NCI-H774 (cell line): ENCODE data around the gene TMEM132E.
"Not testable (repeated sequence)": the region's sequence is repeated elsewhere in the genome, so short reads cannot be mapped to it uniquely, and the experiment has no call there.

Experiments used
- DNase-seq: peaks from one replicate; lab custom pipeline; 2025; lab: John Stamatoyannopoulos, UW

TMEM132E gene, protein sequence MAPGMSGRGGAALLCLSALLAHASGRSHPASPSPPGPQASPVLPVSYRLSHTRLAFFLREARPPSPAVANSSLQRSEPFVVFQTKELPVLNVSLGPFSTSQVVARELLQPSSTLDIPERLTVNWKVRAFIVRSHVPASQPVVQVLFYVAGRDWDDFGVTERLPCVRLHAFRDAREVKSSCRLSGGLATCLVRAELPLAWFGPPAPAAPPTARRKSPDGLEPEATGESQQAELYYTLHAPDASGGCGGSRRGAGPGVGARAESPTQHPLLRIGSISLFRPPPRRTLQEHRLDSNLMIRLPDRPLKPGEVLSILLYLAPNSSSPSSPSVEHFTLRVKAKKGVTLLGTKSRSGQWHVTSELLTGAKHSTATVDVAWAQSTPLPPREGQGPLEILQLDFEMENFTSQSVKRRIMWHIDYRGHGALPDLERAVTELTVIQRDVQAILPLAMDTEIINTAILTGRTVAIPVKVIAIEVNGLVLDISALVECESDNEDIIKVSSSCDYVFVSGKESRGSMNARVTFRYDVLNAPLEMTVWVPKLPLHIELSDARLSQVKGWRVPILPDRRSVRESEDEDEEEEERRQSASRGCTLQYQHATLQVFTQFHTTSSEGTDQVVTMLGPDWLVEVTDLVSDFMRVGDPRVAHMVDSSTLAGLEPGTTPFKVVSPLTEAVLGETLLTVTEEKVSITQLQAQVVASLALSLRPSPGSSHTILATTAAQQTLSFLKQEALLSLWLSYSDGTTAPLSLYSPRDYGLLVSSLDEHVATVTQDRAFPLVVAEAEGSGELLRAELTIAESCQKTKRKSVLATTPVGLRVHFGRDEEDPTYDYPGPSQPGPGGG (N-terminal part only)

DNA sequence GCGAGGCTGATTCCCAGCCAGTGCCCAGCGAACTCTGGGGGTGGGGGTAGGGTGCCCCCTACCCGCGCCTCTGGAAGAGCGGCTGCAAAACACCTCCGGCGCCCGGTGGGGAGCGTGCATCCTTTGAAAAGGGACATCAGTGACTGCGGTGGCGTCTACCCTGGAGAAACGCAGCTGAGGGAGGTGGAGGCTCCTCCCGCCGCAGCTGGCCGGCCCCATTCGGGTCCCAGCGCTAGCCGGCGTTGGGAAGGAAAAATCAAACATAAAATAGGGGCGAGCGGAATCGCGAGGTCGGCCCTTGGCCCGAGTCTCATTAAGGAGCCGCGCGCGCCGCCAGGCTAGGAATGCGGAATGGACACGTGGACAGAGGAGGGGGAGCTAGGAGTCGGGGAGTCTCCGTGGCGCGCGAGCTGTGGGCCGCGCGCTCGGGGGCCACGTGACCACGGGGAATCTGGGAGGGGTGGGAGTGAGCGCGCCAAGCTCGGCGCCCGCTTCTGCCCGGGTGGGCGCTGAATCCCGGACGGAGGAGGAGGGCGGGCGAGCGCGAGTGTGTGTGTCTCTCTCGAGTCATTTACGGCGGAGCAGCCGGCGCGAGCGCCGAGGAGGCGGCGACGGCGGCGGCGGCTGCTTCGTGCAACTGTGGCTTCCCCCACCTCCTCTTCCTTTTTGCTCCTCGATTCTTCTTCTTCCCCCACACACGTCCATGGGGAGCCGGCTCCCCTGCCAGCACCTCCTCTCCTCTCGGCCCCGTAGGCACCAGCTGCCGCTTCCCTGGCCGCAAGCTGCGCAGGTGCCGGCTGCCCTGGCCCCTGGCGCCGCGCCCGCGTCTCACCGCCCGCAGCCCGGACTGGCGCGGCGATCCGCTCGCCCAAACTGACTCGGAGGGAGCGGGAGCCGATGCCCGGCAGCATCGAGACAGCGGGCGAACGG lies at the start of gene TMEM132E:
TMEM132E (plus strand) TSS at position 566 of the 930 bp plus-strand sequence. CDS start 1,495 bp downstream, outside the sequence.
- DNase-seq = peak; percentile 8

DNA sequence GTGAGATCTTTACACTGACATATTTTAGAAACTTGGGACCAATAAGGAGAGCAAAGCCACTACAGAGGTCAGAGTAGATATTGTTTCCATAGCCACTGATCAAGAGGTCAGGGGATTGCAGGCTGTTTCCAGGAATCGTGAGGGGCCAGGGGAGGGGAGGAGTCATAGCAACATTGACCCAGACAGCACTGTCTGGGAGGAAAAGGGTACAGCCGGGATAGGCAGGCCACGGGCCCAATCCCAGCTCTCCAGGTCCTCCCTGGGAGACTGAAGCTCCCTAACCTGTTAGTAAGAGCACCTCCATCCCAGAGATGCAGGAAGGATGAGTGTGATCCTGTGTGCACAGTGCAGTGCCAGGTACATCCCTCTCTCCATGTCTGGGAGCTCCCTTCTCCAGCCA lies 48.5 kb upstream of the TMEM132E start:
- DNase-seq = no peak

DNA sequence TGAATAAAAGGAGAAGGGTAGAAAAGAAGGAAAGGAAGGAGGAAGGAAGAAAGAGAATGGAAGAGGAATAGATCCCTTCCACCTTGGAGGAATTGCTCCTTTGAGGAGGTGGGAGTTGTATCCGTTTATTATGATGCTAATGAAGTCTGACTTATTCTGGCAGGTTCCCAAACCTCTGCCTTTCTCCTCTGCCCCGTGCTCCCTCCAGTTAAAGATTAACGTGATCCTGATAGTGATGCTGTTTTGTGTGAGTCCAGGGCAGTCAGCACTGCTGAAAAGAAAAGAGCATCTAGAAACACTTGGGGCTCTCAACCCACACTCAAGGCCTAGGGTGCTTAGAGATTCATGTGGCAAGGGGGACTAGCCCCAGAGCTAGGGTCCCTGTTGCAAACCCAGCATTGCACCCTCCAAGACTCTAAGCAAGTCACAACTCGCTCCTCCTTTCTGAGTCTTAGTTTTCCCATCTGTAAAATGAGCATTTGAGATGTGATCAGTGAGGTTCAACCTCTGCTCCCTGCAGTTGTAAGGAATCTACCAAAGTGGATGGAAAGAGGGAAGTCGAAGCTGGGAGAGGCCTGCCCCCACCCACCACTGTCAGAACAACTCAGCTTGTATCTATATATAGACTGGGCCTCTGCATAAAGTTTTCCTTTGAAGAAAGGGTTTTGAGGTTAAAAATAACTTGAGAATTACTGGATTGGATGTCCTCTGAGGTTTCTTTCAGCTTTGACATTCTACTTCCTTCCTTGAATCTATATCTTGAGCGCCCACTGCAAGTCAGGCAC lies 46.9 kb upstream of the TMEM132E start:
- no peak for DNase-seq

DNA sequence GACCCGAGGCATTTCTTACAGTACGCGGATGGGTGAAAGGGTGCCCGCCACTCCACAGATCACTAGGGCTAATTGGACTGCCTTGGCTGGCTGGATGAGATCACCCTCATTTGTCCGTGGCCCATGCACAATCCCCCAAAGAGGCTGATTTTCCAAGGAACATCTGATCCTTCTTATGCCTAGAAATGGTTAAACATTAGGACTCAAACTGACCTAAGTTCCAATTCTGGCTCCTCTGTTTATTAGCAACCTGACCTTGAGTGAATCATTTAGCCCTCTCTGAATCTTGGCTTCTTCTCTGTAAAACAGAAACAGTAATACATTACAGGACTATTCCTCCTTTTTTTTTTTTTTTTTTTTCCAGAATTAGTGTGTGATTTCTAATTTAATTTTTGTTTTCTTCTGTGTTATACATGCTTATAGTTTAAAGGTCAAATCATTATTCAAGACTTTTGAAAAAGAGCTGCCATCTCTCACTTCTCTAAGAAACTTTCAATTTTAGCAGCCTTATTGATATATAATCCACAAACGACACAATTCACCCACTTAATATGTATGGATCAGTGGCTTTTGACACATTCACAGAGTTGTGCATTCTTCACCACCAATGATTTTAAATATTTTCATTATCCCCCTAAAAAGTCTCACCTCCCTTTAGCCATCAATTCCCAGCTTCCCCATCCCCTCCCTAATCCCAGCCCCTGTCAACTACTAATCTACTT lies 45.4 kb upstream of the TMEM132E start:
- DNase-seq = no peak

DNA sequence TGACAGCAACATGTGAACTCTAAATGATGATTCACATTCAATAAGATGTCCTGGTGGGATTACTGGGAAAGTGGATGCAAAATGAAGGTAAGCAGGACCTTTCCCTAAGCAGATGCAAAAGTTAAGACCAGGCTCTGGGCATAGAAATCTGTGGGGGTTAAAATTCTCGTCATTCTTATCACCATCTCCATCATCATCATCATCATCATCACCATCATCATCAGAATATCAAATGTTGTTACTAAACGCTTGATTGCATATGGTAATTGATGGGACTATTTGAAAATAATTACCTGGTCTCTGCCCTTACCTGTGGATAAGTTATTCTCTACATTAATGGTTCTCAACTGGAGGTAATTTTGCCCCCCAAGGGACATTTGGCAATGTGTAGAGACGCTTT lies 41.9 kb upstream of the TMEM132E start:
- DNase-seq = no peak

DNA sequence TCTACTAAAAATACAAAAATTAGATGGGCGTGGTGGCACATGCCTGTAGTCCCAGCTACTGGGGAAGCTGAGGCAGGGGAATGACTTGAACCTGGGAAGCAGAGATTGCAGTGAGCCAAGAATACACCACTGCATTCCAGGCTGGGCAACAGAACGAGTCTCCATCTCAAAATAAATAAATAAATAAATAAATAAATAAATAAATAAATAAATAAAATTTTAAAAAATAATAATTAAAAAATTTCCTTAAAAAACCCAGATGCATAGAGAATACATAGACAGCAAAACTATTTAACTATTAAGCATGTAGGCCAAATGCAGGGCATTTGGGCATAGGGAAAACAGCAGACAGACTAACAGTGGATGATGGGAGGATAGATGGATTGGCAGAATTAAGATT lies 40.8 kb upstream of the TMEM132E start:
- not testable (repeated sequence) for DNase-seq

DNA sequence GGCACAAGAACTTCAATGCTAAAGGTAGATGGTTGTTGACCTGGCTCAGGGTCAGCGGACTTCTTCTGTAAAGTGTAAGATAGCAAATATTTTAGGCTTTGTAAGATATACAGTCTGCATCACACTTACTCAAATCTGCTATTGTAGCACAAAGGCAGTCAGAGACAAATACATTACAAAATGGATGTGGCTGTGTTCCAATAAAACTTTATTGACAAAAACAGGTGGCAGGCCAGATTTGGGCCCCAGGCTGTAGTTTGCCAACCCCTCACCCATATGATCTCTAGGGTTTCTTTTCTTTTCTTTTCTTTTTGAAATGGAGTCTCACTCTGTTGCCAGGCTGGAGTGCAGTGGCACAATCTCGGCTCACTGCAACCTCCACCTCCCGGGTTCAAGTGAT lies 39.5 kb upstream of the TMEM132E start:
- DNase-seq = no peak

DNA sequence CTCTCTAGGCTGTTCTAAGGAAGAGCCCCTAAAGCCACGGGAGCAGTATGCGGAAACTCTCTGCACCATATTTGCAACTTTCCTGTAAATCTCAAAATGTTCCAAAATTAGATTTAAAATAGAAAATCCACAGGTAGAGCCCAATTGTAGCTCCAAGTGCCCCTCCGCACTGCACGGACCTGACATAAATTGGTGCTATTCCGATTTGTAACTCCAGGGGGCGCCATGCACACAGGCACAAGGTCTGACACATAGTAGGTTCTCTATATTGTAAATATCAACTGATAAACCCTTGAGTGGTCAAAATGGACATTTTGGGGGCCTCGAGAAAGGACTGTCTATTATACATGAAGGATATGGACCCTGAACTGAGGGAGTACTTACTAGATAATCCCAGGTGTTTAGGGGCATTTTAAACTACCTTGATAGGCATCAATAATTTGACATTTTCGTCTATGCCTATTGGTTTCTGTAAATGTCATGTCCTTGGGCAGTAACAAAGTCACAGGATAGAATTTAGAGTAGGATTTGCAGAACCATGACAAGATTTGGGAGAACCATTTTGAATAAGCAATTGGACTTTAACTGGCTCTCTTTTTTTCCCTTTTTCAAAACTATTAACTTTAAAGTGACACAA lies 36.6 kb upstream of the TMEM132E start:
- no peak for DNase-seq

DNA sequence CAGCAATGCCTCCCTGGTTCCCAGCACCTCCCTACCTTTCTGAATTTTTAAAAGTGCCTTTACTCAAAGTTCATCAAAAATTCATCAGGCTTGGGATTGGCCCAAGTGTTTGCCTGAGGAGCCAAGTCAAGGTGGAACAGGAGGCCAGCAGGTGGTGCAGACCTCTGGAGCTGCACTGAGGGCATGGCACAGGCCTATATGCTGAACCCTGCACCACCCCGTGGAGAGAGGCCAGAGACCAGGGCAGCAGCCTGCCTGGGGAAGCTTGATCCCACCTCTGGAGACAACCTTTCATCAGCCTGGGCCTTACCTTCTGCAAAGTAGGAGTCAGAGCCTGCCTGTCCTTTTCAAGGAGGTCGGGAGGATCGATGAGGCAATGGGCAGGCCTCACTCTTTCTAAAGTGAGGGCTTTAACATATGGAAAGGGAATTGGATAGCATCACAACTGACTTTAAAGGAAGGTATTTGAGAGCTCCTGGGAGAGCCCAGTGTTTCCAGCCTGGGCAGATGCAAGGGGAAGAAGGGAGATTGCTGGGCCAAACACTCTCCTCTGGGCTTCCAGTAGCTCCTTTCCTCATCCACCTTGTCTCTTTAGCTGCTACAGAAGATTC lies 31.8 kb upstream of the TMEM132E start:
- no peak for DNase-seq

DNA sequence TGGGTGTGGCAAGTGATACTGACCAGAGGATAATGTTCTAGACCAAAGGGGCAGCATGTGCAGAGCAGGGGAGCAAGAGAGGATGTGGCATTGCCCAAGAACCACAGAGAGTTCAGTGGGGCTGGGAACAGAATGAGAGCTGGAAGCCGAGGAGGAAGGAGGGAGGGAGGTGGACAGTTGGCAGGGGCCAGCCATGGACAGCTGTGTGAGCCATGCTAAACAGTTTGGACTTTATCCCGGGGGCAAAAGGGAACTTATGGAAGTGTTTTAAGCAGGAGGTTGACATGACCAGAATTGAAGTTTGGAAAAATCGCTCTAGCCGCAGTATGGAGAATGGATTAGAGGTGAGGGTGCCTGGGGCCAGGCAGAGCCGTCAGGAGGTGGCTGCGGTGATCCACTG lies 29.4 kb upstream of the TMEM132E start:
- DNase-seq = no peak

DNA sequence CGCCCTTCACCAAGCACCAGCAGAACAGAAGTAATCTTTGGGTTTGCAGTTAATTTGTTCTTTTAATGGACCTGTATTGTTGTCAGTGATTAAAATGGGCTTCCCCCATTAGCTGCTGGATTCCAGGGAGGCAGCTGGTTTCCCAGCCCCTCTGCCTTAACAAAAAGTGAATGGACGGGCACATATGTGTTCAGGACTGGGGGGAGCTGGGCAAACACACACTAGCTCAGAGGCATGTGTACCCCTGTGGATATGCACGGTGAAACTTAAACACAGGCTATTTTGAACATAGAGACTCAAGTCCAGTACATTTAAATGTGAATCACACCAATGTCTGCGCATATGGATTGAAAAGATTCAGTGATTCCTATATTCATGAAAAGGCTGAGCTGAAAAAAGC lies 25.5 kb upstream of the TMEM132E start:
- DNase-seq = no peak

DNA sequence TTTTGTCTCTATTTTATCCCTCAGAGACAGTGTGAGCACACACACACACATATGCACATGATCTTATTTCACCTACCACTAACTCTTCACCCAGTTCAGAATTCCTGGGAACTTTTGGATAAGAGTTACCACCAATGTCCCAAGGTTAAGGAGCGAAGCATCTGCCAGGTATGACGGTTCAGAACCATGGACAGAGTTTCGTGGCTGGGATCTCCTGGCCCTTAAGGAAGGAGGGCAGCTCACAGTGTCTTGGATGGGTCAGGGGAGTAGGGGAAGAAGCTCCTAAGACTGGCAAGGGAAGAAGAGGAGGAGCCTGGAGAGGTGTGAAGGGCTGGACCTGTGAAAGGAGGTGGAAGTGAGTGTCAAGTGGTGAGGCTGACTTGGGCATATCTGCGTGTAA lies 23.0 kb upstream of the TMEM132E start:
- no peak for DNase-seq

DNA sequence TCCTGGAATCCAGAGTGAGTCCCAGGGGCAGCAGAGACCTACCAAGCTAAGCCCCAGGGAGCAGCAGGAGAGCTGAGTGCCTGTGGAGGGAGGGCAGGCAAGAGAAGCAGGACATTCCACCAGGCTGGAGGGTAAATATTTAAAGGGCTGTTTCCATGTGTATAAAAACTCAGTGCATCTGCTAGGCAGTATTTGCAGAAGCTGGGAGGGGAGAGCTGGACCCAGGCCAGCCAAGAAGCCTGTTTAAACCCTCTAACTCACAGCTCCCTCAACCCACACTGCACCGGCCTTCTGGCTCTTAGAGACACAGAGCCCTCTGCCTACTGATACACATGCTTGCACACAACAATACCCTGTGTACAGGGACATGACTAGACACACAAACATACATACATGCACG lies 22.5 kb upstream of the TMEM132E start:
- no peak for DNase-seq

DNA sequence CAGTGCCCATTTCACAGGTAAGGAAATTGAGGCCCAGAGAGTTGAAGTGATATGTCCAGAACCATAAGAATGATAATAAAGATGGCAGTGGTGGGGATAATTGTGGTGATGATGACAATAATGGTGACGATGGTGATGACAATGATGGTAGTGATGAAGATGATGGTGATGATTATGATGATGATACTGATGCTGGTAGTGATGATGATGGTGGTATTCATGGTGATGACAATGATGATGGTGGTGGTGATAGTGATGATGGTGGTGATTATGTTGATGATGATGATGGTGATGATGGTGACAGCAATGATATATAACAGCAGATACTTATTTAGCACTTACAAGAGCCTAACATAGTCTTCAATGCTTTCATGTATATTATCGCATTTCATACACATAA lies 18.1 kb upstream of the TMEM132E start:
- no peak for DNase-seq

DNA sequence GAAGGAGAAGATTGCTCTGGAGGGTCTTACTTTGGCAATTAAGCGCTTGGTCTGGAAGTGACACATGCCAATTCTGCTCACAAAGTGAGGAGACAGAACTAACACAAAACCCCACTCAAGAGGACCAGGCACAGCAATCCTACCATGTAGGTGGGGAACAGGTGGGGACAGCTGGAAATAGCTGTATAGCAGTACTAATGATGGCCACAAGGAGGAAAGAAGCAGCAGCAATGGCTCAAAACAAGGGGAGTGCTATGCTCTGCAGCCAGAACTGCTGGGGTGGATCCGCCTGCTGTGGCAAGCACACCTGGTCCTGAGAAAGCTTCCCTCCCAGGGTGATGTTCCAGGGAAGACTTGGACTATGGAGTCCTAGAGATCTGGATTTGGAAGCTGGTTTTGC lies 17.0 kb upstream of the TMEM132E start:
- no peak for DNase-seq

DNA sequence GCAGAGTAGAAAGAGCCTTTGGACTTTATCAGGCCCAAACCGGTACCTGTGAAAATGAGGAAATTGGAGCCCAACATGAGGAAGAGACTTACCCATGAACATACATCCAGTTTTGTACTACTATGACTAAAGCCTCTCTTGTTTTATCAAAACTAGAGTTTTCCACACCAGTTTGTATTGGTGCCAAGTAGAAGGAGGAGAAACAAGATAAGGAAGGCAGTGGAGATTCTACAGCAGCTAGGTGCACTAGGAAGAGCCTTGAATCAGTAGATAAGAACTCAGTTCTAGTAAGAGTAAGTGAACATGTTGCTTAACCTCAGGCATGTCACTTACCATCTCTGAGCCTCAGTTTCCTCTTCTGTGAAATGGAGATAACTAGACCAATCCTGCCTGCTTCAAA lies 13.7 kb upstream of the TMEM132E start:
- no peak for DNase-seq

DNA sequence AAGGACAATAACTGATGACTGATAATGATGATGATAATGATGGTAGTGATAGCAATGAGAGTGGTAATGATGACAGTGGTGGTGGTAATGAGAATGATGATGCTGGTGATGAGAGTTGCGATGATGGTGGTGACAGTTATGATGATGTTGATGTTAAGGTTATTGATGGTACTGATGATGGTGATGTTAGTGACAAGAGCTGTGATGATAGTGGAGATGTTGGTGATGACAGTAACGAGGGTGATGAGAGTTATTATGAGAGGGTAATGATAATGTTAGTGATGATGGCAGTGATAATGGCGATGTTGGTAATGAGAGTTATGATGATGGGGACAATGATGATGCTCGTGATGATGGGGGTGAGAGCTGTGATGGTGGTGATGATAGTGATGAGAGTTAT lies 13.2 kb upstream of the TMEM132E start:
- DNase-seq = no peak

DNA sequence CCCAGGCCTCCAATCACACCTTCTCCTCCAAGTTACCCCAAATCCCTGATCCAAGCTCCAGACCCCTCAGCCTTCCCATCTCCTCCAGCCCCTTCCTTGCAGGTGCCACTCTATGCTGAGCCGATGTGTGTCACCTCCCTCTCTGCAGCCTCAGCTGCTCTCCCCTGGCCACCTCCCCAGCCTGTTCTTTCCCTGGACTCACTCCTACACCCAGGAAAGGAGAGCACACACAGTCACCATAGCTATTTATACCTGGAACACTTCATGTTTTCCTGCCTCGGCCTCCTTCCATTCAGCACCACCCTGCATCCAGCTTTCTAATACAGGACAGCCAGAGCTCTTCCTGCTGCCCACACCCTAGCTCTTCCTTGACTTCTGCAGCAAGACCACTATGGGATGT lies 12.5 kb upstream of the TMEM132E start:
- DNase-seq = no peak

DNA sequence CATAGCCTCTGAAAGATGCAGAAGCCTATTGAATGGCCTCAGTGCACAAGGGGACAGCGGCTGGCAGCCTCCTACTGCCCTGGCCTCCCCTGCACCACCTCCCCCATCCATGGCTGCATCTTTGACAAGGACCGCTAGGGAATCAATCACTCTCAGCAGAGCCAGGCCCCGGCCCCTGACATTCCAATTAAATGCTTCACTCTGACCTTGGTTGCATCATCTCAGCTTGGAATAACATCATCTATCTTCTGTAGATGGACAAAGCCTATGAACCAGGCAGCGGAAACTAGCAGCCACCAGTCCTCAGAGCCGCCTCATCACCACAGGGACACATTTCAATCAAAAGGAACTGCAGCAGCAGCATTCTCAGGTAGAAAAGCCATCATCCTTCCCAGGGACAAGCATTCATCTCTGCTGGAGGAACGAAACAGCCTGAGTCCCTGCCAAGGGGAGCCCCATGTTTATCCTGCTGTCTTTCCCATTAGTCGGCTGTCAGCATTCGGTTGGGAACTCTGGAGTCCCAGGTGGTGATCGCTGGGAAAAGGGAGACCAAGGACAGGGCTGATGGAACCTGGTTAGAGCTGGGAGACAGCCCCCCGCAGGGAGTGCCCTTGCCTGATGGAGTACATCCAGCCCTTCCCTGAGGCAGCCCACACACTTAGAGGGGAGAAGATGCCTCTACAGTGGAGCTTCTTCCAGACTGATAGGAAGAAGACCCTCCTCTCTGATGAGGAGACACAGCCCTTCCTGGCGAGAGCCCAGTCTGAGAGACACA lies 11.5 kb upstream of the TMEM132E start:
- DNase-seq = no peak
